Right lobe of liver (tissue), 4 donors: ENCODE data around the gene FTSJ1.
"Not testable (repeated sequence)": the region's sequence is repeated elsewhere in the genome, so short reads cannot be mapped to it uniquely, and the experiment has no call there.

ENCODE experiments used
- CTCF ChIP-seq, 4 donors: fragments of 200-600 bp in 3 of 4; fragments of 450-650 bp in 1 of 4; IDR thresholded peaks; one replicate each; pipeline versions ENCODE4 v1.5.1 to v1.8.0; 2016 to 2022; ENCODE audit warnings: antibody characterized with exemption in 4 of 4, mild to moderate bottlenecking in 2 of 4
- POLR2A ChIP-seq: fragments of 450-650 bp; IDR thresholded peaks from one replicate; pipeline ENCODE4 v1.6.1; 2017; ENCODE audit warnings: antibody characterized with exemption, mild to moderate bottlenecking
- donor health status: DM: no; HTN: no; CAD: no.
- donor health status: DM: no; HTN: no; CAD: no.
- donor health status: DM: no; HTN: yes; CAD: no.

GRCh38 chrX:48525853-48526252 is 49.9 kb downstream of the FTSJ1 start:
- TF ChIP-seq CTCF (IDR thresholded peaks at IDR 0.05); POLR2A: not testable (repeated sequence)
